GM10266 (cell line): ENCODE data around the gene TCN2.
"Not testable (repeated sequence)": the region's sequence is repeated elsewhere in the genome, so short reads cannot be mapped to it uniquely, and the experiment has no call there.

ENCODE experiments used
- DNase-seq: peaks from one replicate; pipeline ENCODE4 v3.0.0; 2012; ENCODE audit errors: extremely low spot score
- TF ChIP-seq, protein P1 (sequence below): IDR thresholded peaks from 2 replicates; pipeline ENCODE4 v1.5.1; 2012; ENCODE audit warnings: mild to moderate bottlenecking, low read depth; ENCODE audit not compliant: control insufficient read depth, insufficient read depth; ENCODE audit errors: missing control alignments

The TCN2 gene

DNA sequence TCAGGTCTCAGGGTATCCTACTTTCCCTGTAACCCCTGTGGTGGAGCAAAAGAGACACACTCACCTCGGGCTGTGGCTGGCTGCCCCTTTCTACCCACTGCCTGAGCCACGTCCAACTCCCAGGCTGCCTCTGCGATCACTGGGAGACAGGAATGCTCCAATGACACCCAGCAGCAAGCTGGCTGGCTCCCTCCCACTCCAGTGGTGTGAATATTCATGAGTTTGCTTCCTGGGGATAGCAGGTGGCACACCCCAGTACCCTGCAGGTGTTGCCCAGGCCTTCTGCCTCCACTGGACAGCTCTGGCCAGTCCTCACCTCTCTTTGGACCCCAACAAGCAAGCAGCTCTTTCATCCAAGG lies 42.2 kb upstream of the TCN2 start:
- TF ChIP-seq, protein P1, sequence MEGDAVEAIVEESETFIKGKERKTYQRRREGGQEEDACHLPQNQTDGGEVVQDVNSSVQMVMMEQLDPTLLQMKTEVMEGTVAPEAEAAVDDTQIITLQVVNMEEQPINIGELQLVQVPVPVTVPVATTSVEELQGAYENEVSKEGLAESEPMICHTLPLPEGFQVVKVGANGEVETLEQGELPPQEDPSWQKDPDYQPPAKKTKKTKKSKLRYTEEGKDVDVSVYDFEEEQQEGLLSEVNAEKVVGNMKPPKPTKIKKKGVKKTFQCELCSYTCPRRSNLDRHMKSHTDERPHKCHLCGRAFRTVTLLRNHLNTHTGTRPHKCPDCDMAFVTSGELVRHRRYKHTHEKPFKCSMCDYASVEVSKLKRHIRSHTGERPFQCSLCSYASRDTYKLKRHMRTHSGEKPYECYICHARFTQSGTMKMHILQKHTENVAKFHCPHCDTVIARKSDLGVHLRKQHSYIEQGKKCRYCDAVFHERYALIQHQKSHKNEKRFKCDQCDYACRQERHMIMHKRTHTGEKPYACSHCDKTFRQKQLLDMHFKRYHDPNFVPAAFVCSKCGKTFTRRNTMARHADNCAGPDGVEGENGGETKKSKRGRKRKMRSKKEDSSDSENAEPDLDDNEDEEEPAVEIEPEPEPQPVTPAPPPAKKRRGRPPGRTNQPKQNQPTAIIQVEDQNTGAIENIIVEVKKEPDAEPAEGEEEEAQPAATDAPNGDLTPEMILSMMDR, result no peak
- no peak for DNase-seq

- TF ChIP-seq, protein P1, result no peak
- no peak for DNase-seq
These were observed 41.6 kb upstream of the TCN2 start for GRCh38 chr22:30565341-30565740.

DNA sequence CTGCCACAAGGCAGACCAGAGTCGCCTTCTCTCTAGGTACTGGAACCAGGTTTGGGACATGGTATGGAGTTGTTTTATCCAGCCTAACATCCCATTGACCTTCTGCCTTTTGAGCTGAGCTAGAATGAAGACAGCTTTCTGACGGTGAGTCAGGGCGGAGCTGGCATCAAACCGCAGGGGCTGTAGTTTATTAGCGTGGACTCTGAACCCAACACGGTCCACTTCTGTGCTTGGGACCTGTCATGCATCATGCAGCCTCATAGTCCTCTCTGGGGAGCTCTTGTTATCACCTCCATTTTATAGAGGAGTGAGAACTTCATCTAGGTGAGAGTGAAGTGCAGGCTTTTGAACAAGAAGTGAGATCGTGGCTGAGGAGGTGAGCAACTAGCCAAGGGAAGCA lies 40.8 kb upstream of the TCN2 start:
- TF ChIP-seq, protein P1, result no peak
- DNase-seq, result no peak

GRCh38 chr22:30567277-30567676 lies 39.7 kb upstream of the TCN2 start:
- not testable (repeated sequence) for DNase-seq

GRCh38 chr22:30568137-30568805 lies 38.7 kb upstream of the TCN2 start:
- TF ChIP-seq, protein P1, result no peak

GRCh38 chr22:30569674-30570202 lies 37.2 kb upstream of the TCN2 start:
- TF ChIP-seq, protein P1, result no peak
- DNase-seq, result no peak

More at GRCh38 chr22:30568137-30568805, 38.7 kb upstream of the TCN2 start:
- DNase-seq, result no peak

DNA sequence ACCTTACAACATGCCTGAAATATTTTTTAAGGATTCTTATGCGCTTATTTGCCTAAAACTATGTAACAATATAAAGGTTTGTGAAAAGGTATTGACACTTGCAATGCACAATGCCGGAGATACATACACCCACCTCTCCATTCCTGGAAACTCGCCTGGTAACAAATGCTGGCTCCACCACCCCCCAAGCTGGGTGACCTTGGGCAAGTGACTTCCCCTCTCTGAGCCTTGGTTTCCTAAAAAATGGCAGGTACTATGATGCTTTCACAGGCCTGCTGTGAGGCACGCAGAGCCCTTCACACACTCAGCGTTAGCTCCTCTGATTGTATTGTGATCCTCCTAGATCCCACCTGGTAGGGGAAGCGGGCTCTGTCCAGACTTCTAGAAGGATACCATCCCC lies 34.8 kb upstream of the TCN2 start:
- no peak for DNase-seq
- TF ChIP-seq, protein P1, result no peak
